Right atrium auricular region (tissue), 2 donors: ENCODE measurements around the gene DROSHA. TPM values are rescaled to one million over a fixed set of nuclear protein-coding genes. Genes with fewer than 3 reads are reported as not detected.

Source experiments
- DNase-seq: peaks from one replicate; pipeline ENCODE4 v3.0.0-alpha.2; 2019; ENCODE audit warnings: low spot score
- H3K27ac ChIP-seq, 2 donors: fragments of 200-600 bp; sonication (generic); 1 replicate in 1 of 2; 2 replicates in 1 of 2; pipeline ENCODE4 v1.5.1; 2016 to 2019
- H3K27me3 ChIP-seq, 2 donors: fragments of 200-600 bp; sonication (generic); one replicate each; pipeline versions ENCODE4 v1.5.1 to v1.6.0; 2017 to 2019
- H3K36me3 ChIP-seq: fragments of 200-600 bp; sonication (generic); one replicate; pipeline ENCODE4 v1.5.1; 2016
- H3K4me1 ChIP-seq, 2 donors: fragments of 200-600 bp; sonication (generic); one replicate each; pipeline versions ENCODE4 v1.5.1 to v1.6.0; 2017 to 2019
- H3K4me3 ChIP-seq, 2 donors: fragments of 200-600 bp; sonication (generic); 1 replicate in 1 of 2; 2 replicates in 1 of 2; pipeline ENCODE4 v1.5.1; 2017 to 2019; ENCODE audit warnings: mild to moderate bottlenecking in 1 of 2, moderate library complexity in 1 of 2
- H3K9me3 ChIP-seq, 2 donors: fragments of 200-600 bp; sonication (generic); one replicate each; pipeline ENCODE4 v1.5.1; 2019
- total RNA-seq, 2 donors: library from RNA; depleted of rRNA; stranded (reverse); fragments of >200 nt; gene quantifications; one replicate each; pipeline ENCODE4 v1.1.0, GENCODE V29; 2016
- TF ChIP-seq, protein P1 (sequence below), 2 donors: fragments of 200-600 bp; sonication (generic); IDR thresholded peaks; one replicate each; pipeline ENCODE4 v1.5.1; 2019; ENCODE audit warnings: antibody characterized with exemption in 2 of 2

Gene DROSHA
- total RNA-seq, 2 donors from 2014 or later, result 27.3 to 28.5 TPM

DNA sequence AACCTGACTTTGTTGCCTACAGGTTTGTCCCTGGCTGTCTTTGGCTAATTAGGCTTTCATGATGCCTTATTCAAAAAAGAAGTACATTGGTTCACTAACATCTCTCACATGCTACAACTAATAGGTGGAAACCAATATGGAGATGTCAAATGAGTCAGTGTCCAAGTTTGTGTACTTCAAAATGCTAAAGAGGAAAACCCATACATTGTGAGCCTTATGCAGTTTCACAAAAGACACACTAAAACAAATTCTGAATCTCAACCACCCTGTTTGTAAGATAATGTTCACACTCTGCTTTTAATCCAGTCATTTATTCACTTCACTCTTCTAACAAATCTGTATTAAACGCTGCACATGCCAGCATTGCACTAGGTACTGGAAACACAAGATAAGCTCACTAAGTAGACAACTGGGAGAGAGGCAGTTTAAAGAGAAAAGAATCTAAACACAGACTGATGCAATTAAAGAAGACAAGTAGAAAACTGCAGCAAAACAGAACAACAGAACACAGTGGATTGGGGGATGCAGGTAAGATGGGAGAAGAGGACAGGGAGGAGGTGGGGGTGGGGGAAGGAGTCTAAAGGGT is 104.1 kb downstream of the DROSHA start:
- no peak for DNase-seq
- H3K27ac ChIP-seq, result no peak overlapping the region
- no peak overlapping the region for H3K4me3 ChIP-seq
- H3K36me3 ChIP-seq, result peaks cover 4% of the 10 kb centered on the region
- H3K4me1 ChIP-seq, result peaks cover 0 to 3% of the 10 kb centered on the region in 2 donors
- H3K9me3 ChIP-seq, result no peaks in the 10 kb centered on the region
- no peaks in the 10 kb centered on the region for H3K27me3 ChIP-seq
- TF ChIP-seq, protein P1, sequence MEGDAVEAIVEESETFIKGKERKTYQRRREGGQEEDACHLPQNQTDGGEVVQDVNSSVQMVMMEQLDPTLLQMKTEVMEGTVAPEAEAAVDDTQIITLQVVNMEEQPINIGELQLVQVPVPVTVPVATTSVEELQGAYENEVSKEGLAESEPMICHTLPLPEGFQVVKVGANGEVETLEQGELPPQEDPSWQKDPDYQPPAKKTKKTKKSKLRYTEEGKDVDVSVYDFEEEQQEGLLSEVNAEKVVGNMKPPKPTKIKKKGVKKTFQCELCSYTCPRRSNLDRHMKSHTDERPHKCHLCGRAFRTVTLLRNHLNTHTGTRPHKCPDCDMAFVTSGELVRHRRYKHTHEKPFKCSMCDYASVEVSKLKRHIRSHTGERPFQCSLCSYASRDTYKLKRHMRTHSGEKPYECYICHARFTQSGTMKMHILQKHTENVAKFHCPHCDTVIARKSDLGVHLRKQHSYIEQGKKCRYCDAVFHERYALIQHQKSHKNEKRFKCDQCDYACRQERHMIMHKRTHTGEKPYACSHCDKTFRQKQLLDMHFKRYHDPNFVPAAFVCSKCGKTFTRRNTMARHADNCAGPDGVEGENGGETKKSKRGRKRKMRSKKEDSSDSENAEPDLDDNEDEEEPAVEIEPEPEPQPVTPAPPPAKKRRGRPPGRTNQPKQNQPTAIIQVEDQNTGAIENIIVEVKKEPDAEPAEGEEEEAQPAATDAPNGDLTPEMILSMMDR (IDR thresholded peaks at IDR 0.05), result no peak

DNA sequence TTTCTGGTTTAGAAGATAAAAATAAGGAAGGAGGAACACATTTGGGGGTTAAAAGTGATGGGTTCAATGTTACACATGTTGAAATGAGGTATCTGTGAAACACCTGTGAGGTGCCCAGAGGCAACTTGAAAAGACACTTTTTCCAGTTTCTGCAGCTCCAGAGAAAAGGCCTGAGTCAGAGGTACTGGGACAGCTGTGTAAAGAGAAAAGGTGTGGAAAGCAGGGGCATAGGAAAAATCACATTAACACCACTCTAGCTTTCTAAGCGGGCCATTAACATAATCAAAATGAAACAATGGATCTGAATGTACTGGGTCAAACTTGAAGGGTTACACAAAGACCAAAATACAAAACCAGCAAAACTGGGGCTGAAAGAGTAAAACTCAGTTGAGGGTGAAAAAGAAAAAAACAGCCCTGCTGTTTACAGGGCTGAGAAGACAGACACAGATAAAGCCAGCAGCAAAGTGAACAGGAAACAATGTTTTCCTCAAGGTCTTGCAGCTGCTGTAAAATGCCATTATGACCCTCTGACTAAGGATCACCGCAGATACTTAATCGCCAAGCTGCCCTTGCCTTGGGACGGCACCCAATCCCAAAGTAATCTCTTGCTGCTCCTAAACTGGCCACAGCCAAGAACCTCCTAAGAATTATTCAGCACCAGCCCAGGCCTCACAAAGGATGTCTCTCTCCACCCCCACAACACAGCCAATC is 104.7 kb downstream of the DROSHA start:
- H3K9me3 ChIP-seq, result no peaks in the 10 kb centered on the region
- peaks cover 0 to 3% of the 10 kb centered on the region in 2 donors for H3K4me1 ChIP-seq
- no peak overlapping the region for H3K27ac ChIP-seq
- no peaks in the 10 kb centered on the region for H3K27me3 ChIP-seq
- no peak overlapping the region for H3K4me3 ChIP-seq
- H3K36me3 ChIP-seq, result peaks cover 11% of the 10 kb centered on the region
- DNase-seq, result no peak
- TF ChIP-seq, protein P1 (IDR thresholded peaks at IDR 0.05), result no peak

DNA sequence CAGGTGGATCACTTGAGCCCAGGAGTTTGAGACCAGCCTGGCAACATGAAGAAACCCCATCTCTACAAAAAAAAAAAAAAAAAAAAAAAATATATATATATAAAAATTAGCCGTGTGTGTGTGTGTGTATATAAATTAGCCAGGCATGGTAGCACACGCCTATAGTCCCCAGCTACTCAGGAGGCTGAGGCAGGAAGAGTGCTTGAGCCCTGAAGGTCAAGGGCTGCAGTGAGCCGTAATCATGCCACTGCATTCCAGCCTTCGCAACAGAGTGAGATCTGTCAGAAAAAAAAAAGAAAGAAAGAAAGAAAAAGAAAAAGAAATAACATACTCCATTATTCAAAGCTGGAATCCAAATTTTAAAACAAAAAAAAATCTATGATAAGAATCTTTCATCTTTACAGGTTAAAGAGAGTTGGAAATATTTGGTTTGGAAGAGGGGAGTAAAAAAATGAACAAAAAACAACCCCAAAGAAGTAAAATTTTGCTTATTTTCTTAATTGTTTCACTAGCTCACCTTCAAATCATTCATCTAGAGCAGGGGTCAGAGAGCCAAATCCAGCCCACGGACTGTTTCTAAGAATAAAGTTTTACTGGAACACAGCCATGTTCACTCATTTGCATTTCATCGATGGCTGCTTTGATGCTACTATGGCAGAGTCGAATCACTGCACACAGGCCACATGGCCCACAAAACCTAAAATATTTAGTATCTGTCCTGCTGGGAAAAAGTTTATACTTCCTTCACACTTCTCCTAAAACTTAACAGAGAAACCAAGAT is 109.9 kb downstream of the DROSHA start:
- Histone ChIP-seq H3K27ac (no peak overlapping the region), H3K27me3 (no peaks in the 10 kb centered on the region), H3K36me3 (peaks cover 51% of the 10 kb centered on the region), H3K4me1 (peaks cover 0 to 3% of the 10 kb centered on the region in 2 donors), H3K9me3 (no peaks in the 10 kb centered on the region), H3K4me3 (no peak overlapping the region)
- TF ChIP-seq, protein P1 (IDR thresholded peaks at IDR 0.05), result no peak
- no peak for DNase-seq

DNA sequence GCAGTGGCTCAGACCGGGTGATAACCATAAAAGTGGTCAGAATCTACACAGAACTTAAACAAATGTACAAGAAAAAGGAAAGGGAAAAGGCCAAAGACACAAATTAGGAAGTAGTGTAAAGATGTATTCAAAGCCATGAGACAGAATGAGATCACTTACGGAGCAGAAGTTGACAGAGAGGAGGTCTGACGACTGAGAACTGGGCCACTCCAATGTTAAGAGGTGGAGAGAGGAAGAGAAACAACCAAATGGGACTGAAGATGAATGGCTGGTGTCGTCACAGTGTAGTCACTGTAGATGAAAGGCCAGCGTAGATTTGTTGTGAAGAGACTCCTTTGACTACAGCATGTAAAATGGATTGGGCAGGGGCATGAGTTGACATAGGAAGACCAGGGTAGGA is 114.4 kb downstream of the DROSHA start:
- Histone ChIP-seq H3K4me3 (no peak overlapping the region), H3K27ac (no peak overlapping the region), H3K27me3 (no peaks in the 10 kb centered on the region), H3K4me1 (peaks cover 0 to 8% of the 10 kb centered on the region in 2 donors), H3K9me3 (no peaks in the 10 kb centered on the region), H3K36me3 (peaks cover 44% of the 10 kb centered on the region)
- TF ChIP-seq, protein P1 (IDR thresholded peaks at IDR 0.05), result no peak
- DNase-seq, result no peak

DNA sequence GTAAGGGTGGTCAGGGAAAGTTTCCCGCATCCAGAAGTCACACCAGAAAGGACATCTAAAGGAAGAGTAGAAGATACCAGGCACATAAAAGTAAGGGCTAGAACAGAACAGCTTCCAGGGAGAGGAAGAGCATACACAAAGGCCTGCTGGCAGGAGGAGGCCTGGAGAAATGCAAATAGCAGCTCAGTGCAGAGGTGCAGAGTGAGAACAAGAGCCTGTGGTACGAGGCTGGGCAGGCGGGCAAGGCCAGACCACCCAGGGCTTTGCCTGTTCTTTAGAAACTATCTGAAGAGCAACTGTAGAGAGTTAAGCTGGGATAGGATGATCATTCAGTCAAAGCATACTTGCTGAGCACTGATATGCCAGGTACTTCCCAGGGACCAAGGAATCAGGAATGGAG is 115.3 kb downstream of the DROSHA start:
- TF ChIP-seq, protein P1 (IDR thresholded peaks at IDR 0.05), result no peak
- H3K27ac ChIP-seq, result no peak overlapping the region
- DNase-seq, result no peak
- no peaks in the 10 kb centered on the region for H3K27me3 ChIP-seq
- H3K4me3 ChIP-seq, result no peak overlapping the region
- H3K4me1 ChIP-seq, result peaks cover 0 to 8% of the 10 kb centered on the region in 2 donors
- no peaks in the 10 kb centered on the region for H3K9me3 ChIP-seq
- peaks cover 38% of the 10 kb centered on the region for H3K36me3 ChIP-seq
